HG03342 (cell line): ENCODE results near the gene IFIT2.
"Not testable (repeated sequence)": the region's sequence is repeated elsewhere in the genome, so short reads cannot be mapped to it uniquely, and the experiment has no call there.

ENCODE experiments used
- ATAC-seq: cut with Tn5 transposase; IDR thresholded peaks from one replicate; pipeline ENCODE4 v1.9.1; 2021; ENCODE audit warnings: mild to moderate bottlenecking, moderate library complexity; ENCODE audit not compliant: unreplicated experiment

The IFIT2 gene

GRCh38 chr10:89306434-89307268, 4.8 kb downstream of the IFIT2 start:
- no peak for ATAC-seq

DNA sequence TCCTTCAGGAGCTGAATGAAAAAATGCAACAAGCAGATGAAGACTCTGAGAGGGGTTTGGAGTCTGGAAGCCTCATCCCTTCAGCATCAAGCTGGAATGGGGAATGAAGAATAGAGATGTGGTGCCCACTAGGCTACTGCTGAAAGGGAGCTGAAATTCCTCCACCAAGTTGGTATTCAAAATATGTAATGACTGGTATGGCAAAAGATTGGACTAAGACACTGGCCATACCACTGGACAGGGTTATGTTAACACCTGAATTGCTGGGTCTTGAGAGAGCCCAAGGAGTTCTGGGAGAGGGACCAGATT, 5.4 kb downstream of the IFIT2 start:
- ATAC-seq, result no peak

GRCh38 chr10:89308266-89308665, 6.4 kb downstream of the IFIT2 start:
- ATAC-seq, result no peak

DNA sequence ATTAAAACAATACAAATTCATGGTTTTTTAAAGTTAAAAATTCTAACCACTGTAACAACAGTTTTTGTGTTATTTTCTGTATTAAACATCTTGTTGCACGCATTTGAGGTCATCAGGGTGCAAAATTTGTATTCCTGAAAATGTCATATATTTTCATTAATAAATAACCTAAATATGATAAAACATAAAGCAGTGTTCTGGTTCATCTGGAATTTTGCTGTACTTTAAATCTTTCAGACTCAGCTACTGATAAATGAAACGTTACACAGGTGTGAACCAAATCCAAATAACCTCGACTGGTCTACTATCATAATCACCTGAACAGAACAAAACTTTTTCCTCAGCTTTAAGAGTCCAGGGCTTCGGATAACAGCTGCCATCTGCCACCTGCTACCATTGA, 6.9 kb downstream of the IFIT2 start:
- ATAC-seq, result no peak

- ATAC-seq, result no peak
These were observed 7.6 kb downstream of the IFIT2 start for GRCh38 chr10:89309156-89310055.

GRCh38 chr10:89310056-89310893, 8.4 kb downstream of the IFIT2 start:
- no peak for ATAC-seq

GRCh38 chr10:89312973-89313372, 11.1 kb downstream of the IFIT2 start:
- ATAC-seq, result no peak

- no peak for ATAC-seq
These were observed 12.8 kb downstream of the IFIT2 start for GRCh38 chr10:89314676-89315075.

- ATAC-seq, result not testable (repeated sequence)
These were observed 16.2 kb downstream of the IFIT2 start for GRCh38 chr10:89318047-89318446.

DNA sequence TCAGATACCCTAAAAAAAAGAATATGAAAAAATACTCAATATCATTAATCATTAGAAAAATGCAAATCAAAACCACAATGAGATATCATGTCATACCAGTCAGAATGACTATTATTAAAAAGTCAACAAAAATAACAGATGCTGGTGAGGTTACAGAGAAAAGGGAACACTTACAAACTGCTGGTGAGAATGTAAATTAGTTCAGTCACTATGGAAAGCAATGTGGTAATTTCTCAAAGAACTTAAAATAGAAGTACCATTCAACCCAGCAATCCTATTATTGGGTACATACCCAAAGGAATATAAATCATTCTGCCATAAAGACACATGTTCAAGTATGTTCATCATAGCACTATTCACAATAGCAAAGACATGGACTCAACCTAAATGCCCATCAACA, 23.2 kb downstream of the IFIT2 start:
- not testable (repeated sequence) for ATAC-seq

- ATAC-seq, result not testable (repeated sequence)
These were observed 24.0 kb downstream of the IFIT2 start for GRCh38 chr10:89325856-89326255.

- peak; percentile 35 for ATAC-seq
These were observed 26.1 kb downstream of the IFIT2 start, which contains the start of gene IFIT3 for GRCh38 chr10:89327803-89328441. Gene IFIT3, plus strand, starts transcription at chr10:89327997. Its CDS starts 77 bp downstream, at chr10:89328074.

- ATAC-seq, result no peak
These were observed 27.3 kb downstream of the IFIT2 start for GRCh38 chr10:89329151-89329550.

DNA sequence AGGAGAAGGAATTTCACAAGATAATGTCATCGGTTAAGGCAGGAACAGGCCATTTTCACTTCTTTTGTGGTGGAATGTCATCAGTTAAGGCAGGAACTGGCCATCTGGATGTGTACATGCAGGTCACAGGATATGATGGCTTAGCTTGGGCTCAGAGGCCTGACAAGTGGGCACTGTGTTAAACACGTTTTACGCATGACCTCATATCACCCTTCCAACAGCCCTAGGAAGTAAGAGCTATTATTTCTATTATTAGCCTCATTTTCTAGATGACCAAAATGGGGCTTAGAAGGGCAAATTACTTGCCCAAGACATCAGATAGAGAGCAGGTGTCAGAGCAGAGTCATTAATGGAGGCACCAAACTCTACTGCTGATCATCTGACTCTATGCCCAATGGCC, 28.2 kb downstream of the IFIT2 start:
- ATAC-seq, result not testable (repeated sequence)

DNA sequence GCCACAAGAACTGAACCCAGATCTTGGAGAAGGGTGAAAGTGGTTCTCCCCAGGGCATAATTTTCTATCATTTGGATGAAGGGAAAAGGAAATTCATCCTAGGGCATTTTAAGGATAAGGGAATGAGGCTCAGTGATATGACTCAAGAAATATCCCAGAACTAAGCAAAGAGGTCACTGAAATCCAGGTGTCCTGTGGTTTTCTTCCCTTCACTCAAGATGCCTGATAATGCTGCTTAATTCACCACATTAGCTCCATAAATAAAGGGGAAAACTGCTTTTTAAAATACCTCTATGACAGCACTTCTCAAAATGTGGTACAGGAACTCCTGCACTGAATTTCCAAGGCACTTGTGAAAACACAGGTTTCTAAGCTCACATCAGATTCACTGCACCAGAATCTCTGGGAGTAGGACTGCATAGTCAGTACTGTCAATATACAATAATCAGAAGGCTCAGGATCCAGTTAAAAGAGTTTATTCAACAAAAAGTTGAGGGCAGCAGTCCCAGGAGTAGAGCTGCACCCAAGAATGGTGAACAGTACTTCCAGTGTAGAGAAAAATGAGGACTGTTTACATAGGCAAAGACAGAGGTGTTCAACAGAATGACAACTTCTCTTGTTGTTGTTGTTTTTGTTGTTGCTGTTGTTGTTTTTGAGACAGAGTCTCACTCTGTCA, 28.8 kb downstream of the IFIT2 start:
- no peak for ATAC-seq

- ATAC-seq, result not testable (repeated sequence)
These were observed 29.8 kb downstream of the IFIT2 start for GRCh38 chr10:89331487-89332122.

DNA sequence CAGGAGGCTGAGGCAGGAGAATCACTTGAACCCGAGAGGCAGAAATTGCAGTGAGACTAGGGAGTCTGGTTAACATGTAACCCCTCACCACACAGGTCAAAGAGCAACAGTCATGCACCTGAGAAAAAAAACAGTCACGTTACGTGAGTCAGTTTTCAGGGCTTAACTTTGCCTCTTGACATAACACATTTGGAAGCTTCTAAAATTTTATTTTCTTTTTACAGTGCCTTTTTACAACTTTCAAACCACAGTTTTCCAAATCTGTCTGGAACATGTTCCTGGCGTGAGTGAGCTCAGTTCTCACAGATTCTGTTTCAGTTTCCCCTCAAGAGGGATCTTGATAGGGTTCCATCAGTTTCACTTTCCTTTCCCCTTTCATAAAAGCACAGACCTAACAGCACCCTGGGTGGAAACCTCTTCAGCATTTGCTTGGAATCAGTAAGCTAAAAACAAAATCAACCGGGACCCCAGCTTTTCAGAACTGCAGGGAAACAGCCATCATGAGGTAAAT, 30.3 kb downstream of the IFIT2 start:
- ATAC-seq, result peak; percentile 40

DNA sequence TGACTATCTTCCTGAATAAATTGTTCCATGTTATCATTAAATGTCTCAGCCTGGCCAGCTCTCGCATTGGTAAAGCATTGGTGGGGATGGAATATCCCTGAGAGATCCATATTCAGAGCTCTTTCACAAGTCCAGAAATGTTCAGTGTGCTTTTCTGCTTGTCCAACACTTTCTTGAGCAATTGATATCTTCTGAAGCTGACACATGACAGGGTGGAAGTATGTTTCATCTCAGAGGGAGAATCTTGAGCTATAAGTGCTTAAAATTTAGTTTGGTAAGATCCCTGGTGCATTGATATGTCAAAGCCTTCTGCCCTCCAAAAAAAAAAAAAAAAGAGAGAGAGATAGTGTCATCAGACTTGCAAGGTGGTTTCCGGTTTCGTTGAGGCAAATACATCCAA, 33.4 kb downstream of the IFIT2 start:
- no peak for ATAC-seq

DNA sequence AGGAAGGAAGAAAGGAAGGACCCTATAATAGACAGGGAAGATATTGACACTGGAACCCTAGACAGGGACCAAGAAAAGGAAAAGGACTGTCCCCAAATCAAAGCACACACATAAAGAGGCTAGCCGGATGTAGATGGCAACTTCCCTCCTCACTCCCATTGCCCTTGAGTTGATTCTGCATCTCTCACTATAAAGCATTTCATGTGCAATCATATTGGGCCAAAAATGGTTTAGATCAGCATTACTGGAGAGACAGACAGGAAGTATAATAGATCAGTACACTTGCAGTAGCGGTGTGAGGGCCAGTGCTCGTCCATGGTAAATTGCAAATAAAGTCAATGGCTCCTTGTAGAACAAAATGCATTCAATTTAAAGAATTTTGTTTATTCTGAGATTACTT, 34.4 kb downstream of the IFIT2 start:
- ATAC-seq, result no peak
